ENCODE measurements around the gene TENM3. TPM values are rescaled to one million over a fixed set of nuclear protein-coding genes. Genes with fewer than 3 reads are reported as not detected.

Gene TENM3
- total RNA-seq, 1 donor from 2014 or later: 38.1 TPM

- no peak for DNase-seq (ENCODE audit: low spot score)
Observed at GRCh38 chr4:182662551-182662950, 419.3 kb downstream of the TENM3 start.

- no peak for DNase-seq (ENCODE audit: low spot score)
Observed at GRCh38 chr4:182671231-182671630, 428.0 kb downstream of the TENM3 start.

- DNase-seq (ENCODE audit: low spot score): no peak
Observed at GRCh38 chr4:182671749-182672148, 428.5 kb downstream of the TENM3 start.

GRCh38 chr4:182678590-182678989 is 435.4 kb downstream of the TENM3 start:
- no peak for DNase-seq (ENCODE audit: low spot score)

GRCh38 chr4:182679533-182679932 is 436.3 kb downstream of the TENM3 start:
- DNase-seq (ENCODE audit: low spot score): no peak

GRCh38 chr4:182680234-182680653 is 437.0 kb downstream of the TENM3 start:
- DNase-seq (ENCODE audit: low spot score): no peak

- DNase-seq (ENCODE audit: low spot score): no peak
Observed at GRCh38 chr4:182683661-182684060, 440.5 kb downstream of the TENM3 start.

- DNase-seq (ENCODE audit: low spot score): no peak
Observed at GRCh38 chr4:182684796-182685195, 441.6 kb downstream of the TENM3 start.

- no peak for DNase-seq (ENCODE audit: low spot score)
Observed at GRCh38 chr4:182688081-182688480, 444.9 kb downstream of the TENM3 start.

- no peak for DNase-seq (ENCODE audit: low spot score)
Observed at GRCh38 chr4:182694551-182694950, 451.3 kb downstream of the TENM3 start.

GRCh38 chr4:182695009-182695408 is 451.8 kb downstream of the TENM3 start:
- no peak for DNase-seq (ENCODE audit: low spot score)

GRCh38 chr4:182695842-182696241 is 452.6 kb downstream of the TENM3 start:
- DNase-seq (ENCODE audit: low spot score): no peak

GRCh38 chr4:182697094-182697493 is 453.9 kb downstream of the TENM3 start:
- DNase-seq (ENCODE audit: low spot score): no peak

- DNase-seq (ENCODE audit: low spot score): no peak
Observed at GRCh38 chr4:182698212-182698611, 455.0 kb downstream of the TENM3 start.

GRCh38 chr4:182699201-182699600 is 456.0 kb downstream of the TENM3 start:
- no peak for DNase-seq (ENCODE audit: low spot score)

GRCh38 chr4:182699795-182700194 is 456.6 kb downstream of the TENM3 start:
- no peak for DNase-seq (ENCODE audit: low spot score)

GRCh38 chr4:182700362-182701160 is 457.4 kb downstream of the TENM3 start:
- DNase-seq (ENCODE audit: low spot score): no peak

GRCh38 chr4:182704077-182704476 is 460.9 kb downstream of the TENM3 start:
- no peak for DNase-seq (ENCODE audit: low spot score)

GRCh38 chr4:182704948-182705347 is 461.7 kb downstream of the TENM3 start:
- DNase-seq (ENCODE audit: low spot score): no peak

GRCh38 chr4:182705389-182705788 is 462.2 kb downstream of the TENM3 start:
- DNase-seq (ENCODE audit: low spot score): no peak

GRCh38 chr4:182711211-182711610 is 468.0 kb downstream of the TENM3 start:
- no peak for DNase-seq (ENCODE audit: low spot score)

GRCh38 chr4:182715548-182715947 is 472.3 kb downstream of the TENM3 start:
- no peak for DNase-seq (ENCODE audit: low spot score)

- DNase-seq (ENCODE audit: low spot score): no peak
Observed at GRCh38 chr4:182716192-182716591, 473.0 kb downstream of the TENM3 start.

Data from mesenteric fat pad (tissue), 1 donor.